ENCODE measurements around the gene DIAPH3. TPM values are rescaled to one million over a fixed set of nuclear protein-coding genes. Genes with fewer than 3 reads are reported as not detected.

The DIAPH3 gene
- total RNA-seq, 2 donors from 2014 or later: 23.6 to 25.7 TPM

GRCh38 chr13:59770451-59770850, 393.3 kb downstream of the DIAPH3 start:
- peaks cover 38% of the 10 kb centered on the region for H3K4me1 Mint-ChIP-seq
- H3K27ac ChIP-seq (ENCODE audit: low read depth, low read length): no peak overlapping the region
- H3K36me3 ChIP-seq (ENCODE audit: control insufficient read depth, insufficient read depth, low read length): peaks cover 20% of the 10 kb centered on the region
- H3K27me3 Mint-ChIP-seq (ENCODE audit: insufficient read depth): no peaks in the 10 kb centered on the region
- H3K9ac ChIP-seq (ENCODE audit: extremely low read depth, low read length, poor library complexity, severe bottlenecking): no peak overlapping the region
- no peaks in the 10 kb centered on the region for H3K36me3 Mint-ChIP-seq (ENCODE audit: low read depth)
- TF ChIP-seq, protein P1, sequence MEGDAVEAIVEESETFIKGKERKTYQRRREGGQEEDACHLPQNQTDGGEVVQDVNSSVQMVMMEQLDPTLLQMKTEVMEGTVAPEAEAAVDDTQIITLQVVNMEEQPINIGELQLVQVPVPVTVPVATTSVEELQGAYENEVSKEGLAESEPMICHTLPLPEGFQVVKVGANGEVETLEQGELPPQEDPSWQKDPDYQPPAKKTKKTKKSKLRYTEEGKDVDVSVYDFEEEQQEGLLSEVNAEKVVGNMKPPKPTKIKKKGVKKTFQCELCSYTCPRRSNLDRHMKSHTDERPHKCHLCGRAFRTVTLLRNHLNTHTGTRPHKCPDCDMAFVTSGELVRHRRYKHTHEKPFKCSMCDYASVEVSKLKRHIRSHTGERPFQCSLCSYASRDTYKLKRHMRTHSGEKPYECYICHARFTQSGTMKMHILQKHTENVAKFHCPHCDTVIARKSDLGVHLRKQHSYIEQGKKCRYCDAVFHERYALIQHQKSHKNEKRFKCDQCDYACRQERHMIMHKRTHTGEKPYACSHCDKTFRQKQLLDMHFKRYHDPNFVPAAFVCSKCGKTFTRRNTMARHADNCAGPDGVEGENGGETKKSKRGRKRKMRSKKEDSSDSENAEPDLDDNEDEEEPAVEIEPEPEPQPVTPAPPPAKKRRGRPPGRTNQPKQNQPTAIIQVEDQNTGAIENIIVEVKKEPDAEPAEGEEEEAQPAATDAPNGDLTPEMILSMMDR (conservative IDR thresholded peaks at IDR 0.05): no peak
- H3K4me1 ChIP-seq (ENCODE audit: control insufficient read depth, insufficient read depth, low read length): peaks cover 8% of the 10 kb centered on the region
- no peaks in the 10 kb centered on the region for H3K27me3 ChIP-seq (ENCODE audit: control insufficient read depth, insufficient read depth, low read length, poor library complexity, severe bottlenecking)
- no peak overlapping the region for H3K4me3 Mint-ChIP-seq
- no peaks in the 10 kb centered on the region for H3K9me3 ChIP-seq (ENCODE audit: control insufficient read depth, low read length)
- no peak for DNase-seq
- no peak overlapping the region for H3K27ac Mint-ChIP-seq
- H3K9me3 Mint-ChIP-seq: no peaks in the 10 kb centered on the region
- no peak overlapping the region for H3K4me3 ChIP-seq (ENCODE audit: low read length)

DNA sequence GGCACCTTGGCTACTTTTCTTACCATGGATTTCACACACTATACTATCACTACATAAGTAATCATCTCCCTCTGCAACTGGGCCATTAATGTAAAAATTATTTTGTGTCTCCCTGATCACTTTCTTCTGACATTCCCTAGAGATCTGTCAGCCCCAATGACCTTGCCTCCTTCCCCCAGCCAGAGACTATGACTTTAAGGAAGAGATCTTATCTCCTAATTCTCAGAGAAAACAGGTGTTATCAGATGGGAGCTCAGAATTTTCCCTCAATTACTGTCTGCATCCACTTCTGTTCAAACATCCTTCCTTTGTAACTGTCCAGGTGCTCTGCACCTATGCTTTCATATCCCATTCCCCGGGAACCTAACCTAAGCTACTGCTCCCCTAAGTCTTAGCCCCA, 397.5 kb downstream of the DIAPH3 start:
- H3K27ac ChIP-seq (ENCODE audit: low read depth, low read length): no peak overlapping the region
- 82 to 100% methylated on average over 1 of the region's 1 CpG for WGBS, 2 experiments (ENCODE audit: insufficient coverage in 1 of 2, insufficient read length in 1 of 2)

DNA sequence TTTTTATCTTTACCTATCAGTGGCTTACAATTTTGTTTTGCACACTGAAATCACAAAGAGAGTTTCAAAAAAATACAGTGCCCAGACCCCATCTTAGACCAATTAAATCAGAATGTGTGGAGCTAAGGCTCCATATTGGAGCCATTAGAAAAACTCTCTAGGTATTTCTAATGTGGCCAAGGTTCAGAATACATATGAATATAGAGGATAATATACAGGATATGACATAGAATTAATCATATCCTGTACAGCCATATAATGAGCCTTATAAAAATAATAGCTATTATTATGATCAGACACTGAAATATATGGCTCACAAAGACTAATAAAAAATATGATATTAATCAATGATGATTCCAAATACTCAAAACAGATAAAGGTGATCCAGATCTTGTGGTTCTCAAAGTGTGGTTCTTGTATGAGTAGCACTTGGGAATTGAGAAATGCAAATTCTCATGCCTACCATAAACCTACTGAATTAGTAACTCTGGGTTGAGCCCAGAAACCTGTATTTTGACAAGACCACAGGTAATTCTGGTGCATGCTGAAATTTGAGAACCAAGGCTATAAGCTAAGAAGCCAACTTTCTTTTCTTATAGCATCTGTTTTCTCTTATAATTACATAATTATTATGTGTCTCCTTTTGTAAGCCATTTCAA, 408.0 kb downstream of the DIAPH3 start:
- no peaks in the 10 kb centered on the region for H3K4me1 ChIP-seq (ENCODE audit: control insufficient read depth, insufficient read depth, low read length)
- peaks cover 4% of the 10 kb centered on the region for H3K9me3 Mint-ChIP-seq
- H3K27me3 Mint-ChIP-seq (ENCODE audit: insufficient read depth): no peaks in the 10 kb centered on the region
- no peak overlapping the region for H3K9ac ChIP-seq (ENCODE audit: extremely low read depth, low read length, poor library complexity, severe bottlenecking)
- H3K36me3 Mint-ChIP-seq (ENCODE audit: low read depth): peaks cover 5% of the 10 kb centered on the region
- no peak overlapping the region for H3K27ac Mint-ChIP-seq
- peaks cover 10% of the 10 kb centered on the region for H3K9me3 ChIP-seq (ENCODE audit: control insufficient read depth, low read length)
- TF ChIP-seq, protein P1 (conservative IDR thresholded peaks at IDR 0.05): no peak
- H3K27ac ChIP-seq (ENCODE audit: low read depth, low read length): no peak overlapping the region
- no peak for DNase-seq
- H3K36me3 ChIP-seq (ENCODE audit: control insufficient read depth, insufficient read depth, low read length): peaks cover 11% of the 10 kb centered on the region
- H3K4me3 Mint-ChIP-seq: no peak overlapping the region
- H3K27me3 ChIP-seq (ENCODE audit: control insufficient read depth, insufficient read depth, low read length, poor library complexity, severe bottlenecking): no peaks in the 10 kb centered on the region
- H3K4me1 Mint-ChIP-seq: peaks cover 30% of the 10 kb centered on the region
- no peak overlapping the region for H3K4me3 ChIP-seq (ENCODE audit: low read length)

More for the DNA sequence above, 397.5 kb downstream of the DIAPH3 start:
- Histone ChIP-seq H3K9ac (ENCODE audit: extremely low read depth, low read length, poor library complexity, severe bottlenecking) (no peak overlapping the region), H3K36me3 (ENCODE audit: control insufficient read depth, insufficient read depth, low read length) (peaks cover 23% of the 10 kb centered on the region), H3K4me3 (ENCODE audit: low read length) (no peak overlapping the region), H3K9me3 (ENCODE audit: control insufficient read depth, low read length) (no peaks in the 10 kb centered on the region), H3K27me3 (ENCODE audit: control insufficient read depth, insufficient read depth, low read length, poor library complexity, severe bottlenecking) (no peaks in the 10 kb centered on the region), H3K4me1 (ENCODE audit: control insufficient read depth, insufficient read depth, low read length) (peaks cover 8% of the 10 kb centered on the region)
- H3K27me3 Mint-ChIP-seq (ENCODE audit: insufficient read depth): no peaks in the 10 kb centered on the region
- H3K27ac Mint-ChIP-seq: no peak overlapping the region
- TF ChIP-seq, protein P1 (conservative IDR thresholded peaks at IDR 0.05): no peak
- H3K9me3 Mint-ChIP-seq: peaks cover 3% of the 10 kb centered on the region
- no peaks in the 10 kb centered on the region for H3K36me3 Mint-ChIP-seq (ENCODE audit: low read depth)
- peaks cover 45% of the 10 kb centered on the region for H3K4me1 Mint-ChIP-seq
- no peak for DNase-seq
- H3K4me3 Mint-ChIP-seq: no peak overlapping the region

Data from endodermal cell (in vitro differentiated cells).